T follicular helper cell (primary cell): Measurements from ENCODE around the gene EMP3.
"Not testable (repeated sequence)": the region's sequence is repeated elsewhere in the genome, so short reads cannot be mapped to it uniquely, and the experiment has no call there.

Source experiments
- DNase-seq: peaks from one replicate; pipeline ENCODE4 v3.0.0-alpha.2; 2020; ENCODE audit warnings: low read depth
- total RNA-seq, 2 experiments: gene quantifications; one replicate each; lab custom pipeline; 2026; lab: John Stamatoyannopoulos, UW

Gene EMP3, protein sequence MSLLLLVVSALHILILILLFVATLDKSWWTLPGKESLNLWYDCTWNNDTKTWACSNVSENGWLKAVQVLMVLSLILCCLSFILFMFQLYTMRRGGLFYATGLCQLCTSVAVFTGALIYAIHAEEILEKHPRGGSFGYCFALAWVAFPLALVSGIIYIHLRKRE
- 92.5 to 194 reads per million in 2 experiments for total RNA-seq

DNA sequence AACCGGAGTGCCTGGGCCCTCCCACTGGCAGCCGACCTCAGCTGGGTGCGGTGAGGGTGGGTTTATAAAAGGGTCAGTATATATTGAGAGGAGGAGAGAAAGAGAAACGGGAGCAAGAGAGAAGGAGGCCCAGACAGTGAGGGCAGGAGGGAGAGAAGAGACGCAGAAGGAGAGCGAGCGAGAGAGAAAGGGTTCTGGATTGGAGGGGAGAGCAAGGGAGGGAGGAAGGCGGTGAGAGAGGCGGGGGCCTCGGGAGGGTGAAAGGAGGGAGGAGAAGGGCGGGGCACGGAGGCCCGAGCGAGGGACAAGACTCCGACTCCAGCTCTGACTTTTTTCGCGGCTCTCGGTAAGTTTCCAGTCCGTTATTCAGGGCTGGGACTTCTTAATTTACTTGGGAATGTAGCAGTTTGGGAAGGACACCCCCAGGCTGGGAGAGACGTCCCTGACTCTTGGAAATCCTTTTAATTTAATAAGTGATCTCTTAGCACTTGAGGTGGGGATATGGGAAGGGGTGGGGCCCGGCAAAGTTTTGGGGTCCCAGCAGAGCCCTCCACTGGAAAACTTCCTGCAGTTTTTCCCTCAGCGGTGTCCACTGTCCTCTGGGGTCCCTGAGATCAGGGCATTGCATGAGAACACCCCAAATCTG lies at the start of gene EMP3:
TSS of gene EMP3 (plus strand) at position 288 of the 646 bp plus-strand sequence. CDS start 1,293 bp downstream, outside the sequence.
- DNase-seq, result peak; percentile 80

DNA sequence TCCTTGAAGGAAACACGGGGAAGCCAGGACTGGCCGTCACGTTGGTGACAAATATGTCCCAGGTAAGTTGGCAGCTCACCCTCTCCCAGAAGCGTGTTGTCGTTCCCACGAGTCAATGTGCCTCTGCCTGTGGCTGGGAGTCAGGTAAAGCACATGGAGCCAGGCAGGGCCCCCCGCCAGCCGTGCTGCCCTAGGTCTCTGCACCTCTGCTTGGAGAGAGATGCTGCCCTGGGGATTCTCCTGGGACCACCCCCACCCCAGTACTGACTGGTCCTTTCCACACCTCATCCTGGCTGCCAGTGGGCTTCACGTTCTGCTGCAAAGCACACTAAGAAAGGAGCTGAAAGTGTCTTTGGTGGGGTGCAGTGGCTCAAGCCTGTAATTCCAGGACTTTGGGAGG lies 45.6 kb upstream of the EMP3 start:
- DNase-seq, result no peak

DNA sequence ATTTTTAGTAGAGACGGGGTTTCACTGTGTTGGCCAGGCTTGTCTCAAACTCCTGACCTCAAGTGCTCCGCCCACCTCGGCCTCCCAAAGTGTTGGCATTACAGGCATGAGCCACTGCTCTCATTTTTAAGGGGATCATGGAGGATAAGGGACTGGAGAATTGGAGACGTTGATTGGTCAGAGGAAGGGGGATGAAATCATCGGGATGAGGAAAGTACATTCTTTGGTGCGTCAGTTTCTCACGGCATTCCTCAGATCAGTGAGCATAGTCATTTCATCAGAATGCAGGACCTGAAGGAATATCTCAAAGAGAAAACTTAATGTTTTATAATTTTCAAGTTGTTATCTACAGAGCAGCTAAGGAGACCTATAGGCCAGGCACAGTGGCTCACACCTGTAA lies 41.4 kb upstream of the EMP3 start:
- DNase-seq, result no peak

DNA sequence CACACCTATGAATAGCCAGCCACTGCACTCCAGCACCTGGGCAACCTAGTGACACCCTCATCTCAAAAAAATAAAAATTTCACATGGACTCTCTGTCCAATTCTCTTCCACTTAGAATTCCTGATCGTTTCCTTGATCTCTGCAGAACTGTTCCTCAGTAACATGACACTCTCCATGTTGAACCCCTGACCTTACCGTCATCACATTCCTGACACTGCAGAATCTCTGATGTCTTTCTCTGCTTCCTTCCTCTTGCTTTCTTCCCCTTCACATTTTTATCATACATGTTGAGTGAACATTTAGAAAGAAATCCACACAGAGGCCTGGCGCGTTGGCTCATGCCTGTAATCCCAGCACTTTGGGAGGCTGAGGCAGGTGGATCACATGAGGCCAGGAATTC lies 40.5 kb upstream of the EMP3 start:
- DNase-seq, result no peak

DNA sequence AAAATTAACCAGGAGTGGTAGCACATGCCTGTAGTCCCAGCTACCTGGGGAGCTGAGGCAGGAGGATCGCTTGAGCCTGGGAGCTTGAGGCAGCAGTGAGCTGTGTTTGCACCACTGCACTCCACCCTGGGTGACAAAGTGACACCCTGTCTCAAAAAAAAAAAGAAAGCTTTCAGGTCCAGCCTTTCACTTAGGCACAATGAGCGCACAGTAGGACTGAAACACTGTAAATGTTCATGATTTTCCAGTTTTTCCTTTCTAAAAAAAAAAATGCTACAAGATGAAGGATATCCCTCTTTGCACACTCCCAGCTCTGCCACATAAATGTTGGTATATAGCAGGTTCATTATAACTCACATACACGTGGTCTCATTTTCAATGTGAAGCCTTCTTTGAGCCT lies 37.6 kb upstream of the EMP3 start:
- no peak for DNase-seq

DNA sequence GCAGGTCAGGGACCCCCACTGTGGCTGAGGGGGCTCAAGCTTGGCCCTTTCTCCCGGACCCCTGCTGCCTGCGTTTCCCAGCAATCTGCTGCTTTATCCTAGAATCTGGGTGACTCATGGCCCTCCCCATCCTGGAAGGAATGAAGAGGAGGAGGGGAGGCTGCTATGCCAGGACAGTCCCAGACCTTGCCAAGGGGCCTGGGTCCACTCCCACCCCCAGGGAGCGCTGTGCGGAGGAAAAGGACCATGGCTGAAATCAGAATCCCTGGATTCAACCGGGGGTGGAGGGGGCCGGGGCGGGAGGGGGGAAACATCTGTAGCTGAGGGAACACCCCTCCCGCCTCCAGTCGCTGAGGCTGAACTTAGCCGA lies 35.0 kb upstream of the EMP3 start:
- DNase-seq, result no peak

DNA sequence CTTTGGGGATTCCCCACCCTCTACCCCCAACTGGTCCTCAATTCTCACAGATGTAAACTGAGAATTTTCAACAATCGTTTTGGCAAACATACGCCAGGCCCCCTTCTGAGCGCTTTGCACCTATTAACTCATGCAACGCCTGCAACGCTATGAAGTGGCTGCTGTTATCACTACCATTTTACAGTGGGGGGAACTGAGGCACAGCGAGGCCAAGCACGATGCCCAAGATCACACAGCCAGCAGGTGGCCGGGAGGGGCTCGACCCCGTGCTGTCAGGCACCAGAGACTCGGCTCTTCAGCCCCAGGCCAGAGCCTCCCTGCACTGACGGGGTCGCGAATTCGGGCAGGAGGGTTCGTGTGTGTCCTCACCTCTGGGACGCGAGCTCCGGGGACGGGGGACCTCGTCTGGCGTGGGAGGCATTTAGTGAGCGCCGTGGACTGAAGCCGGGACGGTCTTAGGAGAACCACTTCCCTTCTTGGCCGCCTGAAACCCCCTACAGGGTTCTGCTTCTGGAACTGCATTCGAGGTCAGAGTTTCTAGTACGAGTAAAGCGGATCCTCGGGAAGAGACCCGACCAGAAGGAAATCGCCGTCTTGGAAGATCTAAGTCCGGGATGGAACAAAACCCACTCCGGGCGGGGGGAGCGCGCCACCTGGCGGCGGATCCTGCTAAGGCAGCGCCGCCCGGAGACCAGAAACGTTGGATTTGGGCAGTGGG lies 34.4 kb upstream of the EMP3 start:
- DNase-seq, result peak; percentile 42

DNA sequence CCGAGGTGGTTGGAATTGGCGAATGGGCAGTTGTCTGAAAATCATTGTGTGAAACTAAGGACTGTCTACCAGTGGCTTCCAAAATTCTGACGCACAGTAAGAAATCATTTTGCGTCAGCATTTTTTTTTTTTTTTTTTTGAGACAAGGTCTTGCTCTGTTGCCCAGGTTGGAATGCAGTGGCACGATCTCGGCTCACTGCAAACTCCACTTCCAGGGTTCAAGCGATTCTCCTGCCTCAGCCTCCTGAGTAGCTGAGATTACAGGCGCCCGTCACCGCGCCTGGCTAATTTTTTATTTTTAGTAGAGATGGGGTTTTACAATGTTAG lies 33.9 kb upstream of the EMP3 start:
- DNase-seq, result not testable (repeated sequence)

DNA sequence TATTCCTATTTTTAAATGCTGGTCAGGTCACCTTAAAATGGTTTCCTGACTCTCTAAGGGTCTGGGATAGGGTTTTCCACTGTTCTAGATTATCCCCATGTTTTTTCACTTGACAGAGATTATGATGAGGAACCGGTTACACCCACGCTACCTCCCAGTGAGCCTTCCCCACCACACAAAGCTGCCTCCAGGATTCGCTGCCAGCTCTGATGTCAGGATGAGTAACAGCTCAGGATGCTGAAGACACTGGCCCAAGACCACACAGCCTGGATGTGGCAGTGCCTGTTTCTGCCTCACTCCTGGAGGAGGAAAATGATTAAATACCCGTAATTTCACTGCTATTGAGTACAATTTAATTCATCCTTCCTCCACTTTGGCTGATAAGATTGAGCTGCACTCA lies 32.6 kb upstream of the EMP3 start:
- no peak for DNase-seq

DNA sequence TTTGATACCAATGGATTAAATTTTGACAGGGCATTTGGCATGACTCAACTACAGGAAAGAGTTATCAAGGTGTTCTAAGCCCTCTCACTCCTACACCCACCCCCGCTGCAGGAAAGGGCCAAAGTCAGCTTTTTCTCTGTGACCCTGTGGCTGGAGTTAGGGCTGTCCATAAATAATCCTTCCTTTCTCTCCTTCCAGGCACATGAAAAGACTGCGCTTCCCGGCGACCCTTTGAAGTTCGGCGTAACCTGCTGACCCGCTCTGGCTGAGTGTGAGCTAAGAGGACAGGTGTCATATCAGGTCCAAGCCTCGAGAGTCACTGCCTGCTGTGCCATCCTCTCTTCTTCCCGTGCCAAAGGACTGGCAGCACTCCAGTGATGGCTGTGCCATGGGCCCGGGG lies 29.9 kb upstream of the EMP3 start:
- DNase-seq, result no peak

DNA sequence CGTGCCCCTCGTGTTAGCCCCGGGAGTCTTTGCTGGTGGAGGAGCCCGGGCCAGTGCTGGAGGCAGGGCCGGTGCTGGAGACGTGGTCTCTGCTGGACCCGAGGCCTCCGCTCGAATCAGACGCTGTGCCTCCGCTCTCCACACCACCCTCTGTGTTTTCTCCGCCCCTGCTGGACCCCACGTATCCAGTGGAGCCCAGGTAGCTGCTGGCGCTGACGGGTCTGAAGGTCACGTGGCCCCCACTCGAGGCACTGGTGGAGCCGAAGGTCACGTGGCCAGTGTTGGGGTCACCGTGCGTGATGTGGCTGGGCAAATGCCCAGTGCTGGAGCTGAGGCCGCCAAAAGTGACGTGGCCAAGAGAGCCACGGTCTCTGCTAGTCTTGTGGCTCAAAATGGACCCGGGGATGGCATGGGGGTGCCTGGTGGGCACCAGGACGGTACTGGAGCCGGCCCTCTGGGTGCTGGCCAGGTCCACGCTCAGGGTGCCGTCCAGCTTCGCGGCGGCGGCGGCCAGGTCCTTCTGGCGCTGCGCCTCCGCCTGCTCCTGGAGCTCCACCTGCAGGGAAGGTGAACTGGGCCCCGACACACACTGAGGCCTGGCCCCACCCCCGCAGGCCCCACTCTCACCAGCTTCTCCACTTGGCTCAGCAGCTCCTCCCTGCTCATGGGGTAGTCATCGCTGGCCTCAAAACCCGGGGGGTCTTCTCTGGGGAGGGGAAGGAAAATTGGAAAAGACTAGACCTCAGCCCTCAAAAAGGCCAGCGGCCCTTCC lies 28.2 kb upstream of the EMP3 start:
- no peak for DNase-seq

DNA sequence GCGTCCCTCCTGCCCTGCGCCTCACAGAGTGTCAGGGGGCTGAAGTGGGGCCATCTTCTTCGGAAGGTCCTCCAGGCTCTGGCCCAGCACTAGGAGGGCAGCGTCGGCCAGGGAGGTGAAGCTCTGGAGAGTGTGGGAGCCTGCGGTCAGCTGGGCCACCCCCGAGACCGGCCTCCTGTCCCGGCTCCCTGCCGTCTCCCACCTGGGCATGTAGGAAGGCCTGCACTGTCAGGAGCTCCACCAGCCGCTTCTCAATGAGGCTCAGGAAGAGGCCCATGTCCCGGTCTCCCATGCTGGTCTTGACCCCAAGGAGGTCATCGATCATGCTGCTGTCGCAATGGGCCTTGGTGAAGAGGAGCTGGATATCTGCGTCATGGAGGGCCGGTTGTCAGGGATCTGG lies 27.4 kb upstream of the EMP3 start:
- no peak for DNase-seq

DNA sequence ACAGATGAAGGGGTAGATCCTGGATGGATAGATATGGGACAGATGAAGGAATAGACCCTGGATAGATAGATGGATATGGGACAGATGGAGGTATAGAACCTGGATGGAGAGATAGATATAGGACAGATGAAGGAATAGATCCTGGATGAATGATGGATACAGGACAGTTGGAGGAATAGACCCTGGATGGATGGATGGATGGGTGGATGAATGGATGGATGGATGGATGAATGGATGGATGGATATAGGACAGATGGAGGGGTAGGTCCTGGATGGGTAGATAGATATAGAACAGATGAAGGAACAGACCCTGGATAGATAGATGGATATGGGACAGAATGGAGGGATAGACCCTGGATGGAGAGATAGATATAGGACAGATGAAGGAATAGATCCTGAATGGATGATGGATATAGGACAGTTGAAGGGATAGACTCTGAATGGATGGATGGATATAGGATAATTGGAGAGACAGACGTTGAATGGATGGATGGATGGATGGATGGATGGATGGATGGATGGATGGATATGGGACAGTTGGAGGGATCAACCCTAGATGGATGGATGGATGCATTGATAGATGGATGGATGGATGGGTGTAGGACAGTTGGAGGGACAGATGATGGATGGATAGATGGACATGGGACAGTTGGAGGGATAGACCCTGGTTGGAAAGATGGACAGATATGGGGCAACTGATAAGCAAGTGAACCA lies 23.3 kb upstream of the EMP3 start:
- DNase-seq, result no peak

DNA sequence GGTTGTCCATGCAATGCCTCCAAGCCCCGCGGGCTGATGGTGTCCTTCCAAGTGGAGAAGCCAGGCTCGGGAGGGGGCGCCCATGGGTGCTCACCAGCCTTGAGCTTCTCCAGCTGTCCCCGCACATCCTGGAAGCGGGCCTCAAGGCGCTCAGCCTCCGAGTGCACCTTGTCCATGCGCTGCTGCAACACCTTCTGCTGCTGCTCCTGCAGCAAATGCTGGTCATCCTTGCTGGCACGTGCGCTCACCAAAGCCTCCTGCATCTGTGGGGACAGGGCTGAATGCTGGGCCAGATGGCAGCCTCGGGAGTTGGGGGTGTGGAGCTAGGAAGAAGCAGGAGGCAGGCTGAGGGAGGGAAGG lies 22.8 kb upstream of the EMP3 start:
- no peak for DNase-seq

DNA sequence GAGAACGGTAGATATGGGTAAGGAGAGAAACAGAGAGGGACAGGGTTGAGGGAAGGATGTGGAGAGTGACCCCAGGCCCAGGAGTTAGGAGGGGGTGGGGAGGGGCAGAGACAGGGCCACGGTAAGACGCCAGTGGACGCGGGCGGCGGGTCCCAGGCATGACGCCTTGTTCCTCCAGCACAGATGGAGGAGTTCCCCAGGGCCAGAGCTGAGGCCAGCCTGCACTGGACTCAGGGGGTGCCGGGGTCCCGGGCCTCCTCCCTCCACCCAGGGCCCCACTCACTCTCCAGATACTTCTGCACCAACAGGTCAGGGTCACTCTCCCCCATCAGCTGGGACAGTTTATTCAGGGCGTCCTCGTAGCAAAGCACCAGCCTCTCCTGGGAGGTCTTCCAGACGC lies 22.0 kb upstream of the EMP3 start:
- no peak for DNase-seq

DNA sequence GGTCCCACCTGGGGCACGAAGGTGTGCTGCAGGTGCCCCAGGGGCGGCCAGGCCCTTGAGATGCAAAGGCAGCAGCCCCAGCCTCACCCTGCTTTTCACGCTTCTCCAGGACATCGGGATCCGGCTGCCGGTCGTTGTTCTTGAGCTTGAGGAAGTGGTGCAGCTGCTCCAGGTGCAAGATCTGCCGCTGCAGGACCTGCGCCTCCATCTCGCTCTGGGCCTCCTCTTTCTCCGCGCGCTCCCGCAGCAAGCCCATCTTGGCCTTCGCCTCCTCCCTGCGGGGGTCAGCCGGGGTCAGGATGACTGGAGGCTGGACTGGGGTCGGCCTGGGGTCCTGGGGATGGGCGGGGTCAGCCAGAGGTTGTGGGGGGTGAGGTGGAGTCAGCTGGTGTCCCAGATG lies 21.5 kb upstream of the EMP3 start:
- DNase-seq, result no peak

DNA sequence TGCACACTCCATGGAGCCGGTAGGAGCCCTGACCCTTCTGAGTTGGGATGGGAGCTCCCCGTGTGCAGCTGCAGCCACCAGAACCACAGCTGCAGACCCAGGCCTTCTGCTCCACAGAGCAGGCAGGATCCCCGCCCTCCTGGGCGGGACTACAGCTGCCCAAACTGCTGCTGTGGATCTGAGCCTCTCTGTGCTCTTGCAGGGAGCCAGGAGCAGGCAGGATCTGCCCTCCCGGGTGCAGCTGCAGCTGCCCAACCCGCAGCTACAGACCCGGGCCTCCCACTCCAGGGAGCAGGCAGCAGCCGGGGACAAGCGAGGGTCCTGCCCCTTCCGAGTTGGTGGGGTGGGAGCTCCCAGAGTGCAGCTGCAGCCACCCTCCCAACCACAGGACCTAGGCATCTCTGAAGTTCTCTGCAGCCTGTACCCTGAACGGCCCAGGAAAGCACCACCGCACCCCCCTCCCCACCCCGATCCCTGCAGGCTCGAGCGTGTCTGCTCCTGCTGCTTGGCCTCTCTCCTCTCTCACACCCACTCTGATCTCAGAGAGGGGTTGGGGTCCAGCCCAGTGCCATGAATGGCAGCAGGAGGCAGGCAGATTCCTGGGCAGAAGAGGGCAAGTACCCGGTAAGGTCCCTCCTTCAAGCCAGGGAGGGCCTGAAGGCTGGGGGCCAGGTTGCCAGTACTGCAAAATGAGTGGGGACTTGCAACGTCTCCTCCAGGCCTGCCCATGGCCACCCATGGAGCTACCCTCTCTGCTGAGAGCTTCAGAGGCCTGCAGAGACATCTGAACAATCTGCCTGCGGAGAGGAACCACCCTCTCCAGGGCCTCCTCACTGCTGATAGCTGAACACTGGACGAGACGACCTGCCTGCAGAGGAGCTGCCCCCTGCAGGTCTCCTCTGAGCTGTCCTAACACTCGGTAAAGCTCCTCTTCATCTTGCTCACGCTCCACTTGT lies 16.4 kb upstream of the EMP3 start:
- no peak for DNase-seq

DNA sequence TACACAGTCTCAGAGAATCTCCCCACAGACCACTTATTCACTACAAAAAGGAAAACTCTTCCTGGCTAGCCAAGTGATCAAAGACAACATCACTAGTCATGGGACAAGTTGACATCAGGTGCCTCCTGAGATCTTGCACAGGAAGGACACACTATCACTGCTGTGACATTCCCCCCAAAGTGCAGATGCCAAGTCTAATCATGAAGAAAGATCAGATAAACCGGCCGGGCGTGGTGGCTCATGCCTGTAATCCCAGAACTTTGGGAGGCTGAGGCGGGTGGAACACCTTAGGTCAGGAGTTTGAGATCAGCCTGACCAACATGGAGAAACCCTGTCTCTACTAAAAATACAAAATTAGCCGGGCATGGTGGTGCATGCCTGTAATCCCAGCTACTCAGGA lies 15.6 kb upstream of the EMP3 start:
- not testable (repeated sequence) for DNase-seq

DNA sequence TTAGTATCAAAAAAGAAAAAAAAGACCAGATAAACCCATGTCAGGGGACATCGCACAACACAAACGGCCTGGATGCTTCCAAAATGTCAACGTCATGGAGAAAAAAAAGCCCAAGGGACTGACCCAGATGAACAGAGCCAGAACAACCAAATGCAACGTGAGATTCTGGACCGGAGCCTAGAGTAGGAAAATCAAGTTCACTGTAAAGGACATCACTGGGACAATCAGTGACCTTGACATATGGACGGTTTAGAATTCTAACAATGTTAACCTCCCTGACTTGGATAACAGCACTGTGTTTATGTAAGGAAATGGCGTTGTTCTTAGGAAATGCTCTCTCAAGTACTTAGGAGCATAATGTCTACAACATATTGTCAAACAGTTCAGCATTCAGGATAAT lies 15.1 kb upstream of the EMP3 start:
- DNase-seq, result no peak

DNA sequence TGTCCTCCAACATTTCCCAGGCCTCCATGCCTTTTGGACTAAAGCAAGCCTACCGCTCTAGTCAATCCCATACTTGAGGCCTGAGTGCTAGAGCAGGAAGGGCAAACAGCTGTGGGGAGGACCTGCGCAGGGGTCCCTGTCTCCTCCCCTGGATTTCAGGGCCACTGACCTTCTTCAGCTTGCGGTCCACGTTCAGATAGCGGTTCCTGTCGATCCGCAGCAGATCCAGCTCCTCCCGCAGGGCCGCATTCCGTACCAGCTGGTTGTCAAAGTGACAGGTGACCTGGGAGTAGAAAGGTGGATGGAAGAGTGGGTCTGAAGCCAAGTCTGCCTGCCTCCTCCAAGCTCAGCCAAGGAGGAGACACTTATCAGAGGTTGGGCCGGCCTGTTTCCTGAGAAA lies 14.0 kb upstream of the EMP3 start:
- no peak for DNase-seq

DNA sequence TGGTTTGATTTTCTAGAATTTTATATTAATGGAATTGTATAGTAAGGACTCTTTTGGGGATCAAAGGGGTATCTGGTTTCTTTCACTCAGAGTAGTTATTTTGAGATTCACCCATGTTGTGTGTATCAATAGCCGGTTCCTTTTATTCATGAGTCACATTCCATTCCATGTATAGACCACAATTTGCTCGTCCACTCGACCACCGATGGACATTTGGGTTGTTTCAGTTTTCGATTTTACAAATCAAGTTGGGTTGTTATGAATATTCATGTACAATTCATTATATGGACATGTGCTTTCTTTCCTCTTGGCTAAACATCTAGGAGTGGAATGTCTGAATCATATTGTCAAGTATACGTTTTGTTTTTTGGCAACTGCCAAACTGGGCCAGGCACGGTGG lies 9.6 kb upstream of the EMP3 start:
- no peak for DNase-seq

DNA sequence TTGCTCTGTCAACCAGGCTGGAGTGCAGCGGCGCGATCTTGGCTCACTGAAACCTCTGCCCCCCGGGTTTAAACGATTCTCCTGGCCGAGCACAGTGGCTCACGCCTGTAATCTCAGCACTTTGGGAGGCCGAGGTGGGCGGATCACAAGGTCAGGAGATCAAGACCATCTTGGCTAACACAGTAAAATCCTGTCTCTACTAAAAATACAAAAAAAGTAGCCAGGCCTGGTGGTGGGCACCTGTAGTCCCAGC lies 7.7 kb upstream of the EMP3 start:
- not testable (repeated sequence) for DNase-seq
